Brain microvascular endothelial cell (primary cell): Measurements from ENCODE around the gene THSD7A.
A peak's percentile ranks its signal among the peaks of the same experiment; 100 is the strongest.

Experiments
- DNase-seq: peaks from one replicate; pipeline ENCODE4 v3.0.0-alpha.2; 2020
- H3K27ac ChIP-seq: fragments of 250-450 bp; sonication (Bioruptor Pico); 2 replicates; pipeline ENCODE4 v1.5.1; 2020; ENCODE audit warnings: mild to moderate bottlenecking, moderate library complexity
- H3K27me3 ChIP-seq: fragments of 250-450 bp; sonication (Bioruptor Pico); replicated peaks from 2 replicates; pipeline ENCODE4 v1.5.1; 2020; ENCODE audit warnings: mild to moderate bottlenecking
- H3K36me3 ChIP-seq: fragments of 250-450 bp; sonication (Bioruptor Pico); replicated peaks from 2 replicates; pipeline ENCODE4 v1.5.1; 2020; ENCODE audit warnings: mild to moderate bottlenecking
- H3K4me3 ChIP-seq: 2 replicates; pipeline ENCODE4 v1.5.1; 2011; ENCODE audit warnings: low read depth, mild to moderate bottlenecking, control low read depth, low read length, moderate library complexity
- CTCF ChIP-seq: IDR thresholded peaks from 2 replicates; pipeline ENCODE4 v1.5.1; 2011; ENCODE audit warnings: low read depth, mild to moderate bottlenecking, moderate library complexity, low read length, control low read depth, inconsistent platforms; ENCODE audit errors: missing control alignments
- in situ Hi-C: cut with HindIII; loops from 2 replicates; pipeline ENCODE4 v1.10.0; 2017; ENCODE audit warnings: low sequenced_read_pairs, low pct_ligation_motif_present

THSD7A gene

GRCh38 chr7:11492307-11492706 lies 339.7 kb downstream of the THSD7A start:
- Histone ChIP-seq H3K27ac (no peak overlapping the region), H3K4me3 (no peak overlapping the region), H3K27me3 (no peaks in the 10 kb centered on the region), H3K36me3 (no peaks in the 10 kb centered on the region)
- DNase-seq, result no peak
- in situ Hi-C loops, result no loop called here
- no peak for TF ChIP-seq CTCF

GRCh38 chr7:11491811-11492210 lies 340.2 kb downstream of the THSD7A start:
- in situ Hi-C loops, result no loop called here
- Histone ChIP-seq H3K36me3 (no peaks in the 10 kb centered on the region), H3K4me3 (no peak overlapping the region), H3K27me3 (no peaks in the 10 kb centered on the region), H3K27ac (no peak overlapping the region)
- DNase-seq, result no peak
- no peak for TF ChIP-seq CTCF

GRCh38 chr7:11489280-11489679 lies 342.7 kb downstream of the THSD7A start:
- Histone ChIP-seq H3K4me3 (no peak overlapping the region), H3K27me3 (no peaks in the 10 kb centered on the region), H3K36me3 (no peaks in the 10 kb centered on the region), H3K27ac (no peak overlapping the region)
- in situ Hi-C loops, result no loop called here
- DNase-seq, result no peak
- TF ChIP-seq CTCF, result no peak

GRCh38 chr7:11486271-11486670 lies 345.7 kb downstream of the THSD7A start:
- H3K36me3 ChIP-seq, result no peaks in the 10 kb centered on the region
- in situ Hi-C loops, result no loop called here
- DNase-seq, result no peak
- no peaks in the 10 kb centered on the region for H3K27me3 ChIP-seq
- H3K4me3 ChIP-seq, result no peak overlapping the region
- peak; percentile 12 for TF ChIP-seq CTCF
- H3K27ac ChIP-seq, result no peak overlapping the region

- in situ Hi-C loops, result no loop called here
- H3K36me3 ChIP-seq, result no peaks in the 10 kb centered on the region
- no peak for DNase-seq
- H3K27ac ChIP-seq, result no peak overlapping the region
- no peak overlapping the region for H3K4me3 ChIP-seq
- TF ChIP-seq CTCF, result no peak
- H3K27me3 ChIP-seq, result no peaks in the 10 kb centered on the region
Observed at GRCh38 chr7:11485636-11486035, 346.4 kb downstream of the THSD7A start.

GRCh38 chr7:11480143-11480542 lies 351.9 kb downstream of the THSD7A start:
- in situ Hi-C loops, result no loop called here
- Histone ChIP-seq H3K36me3 (no peaks in the 10 kb centered on the region), H3K27me3 (no peaks in the 10 kb centered on the region), H3K4me3 (no peak overlapping the region), H3K27ac (no peak overlapping the region)
- TF ChIP-seq CTCF, result no peak
- no peak for DNase-seq
